Calu3 (cell line): ENCODE measurements around the gene VAT1. TPM values are rescaled to one million over a fixed set of nuclear protein-coding genes. Genes with fewer than 3 reads are reported as not detected.
A peak's percentile ranks its signal among the peaks of the same experiment; 100 is the strongest.
"Not testable (repeated sequence)": the region's sequence is repeated elsewhere in the genome, so short reads cannot be mapped to it uniquely, and the experiment has no call there.

Source experiments
- BruUV-seq: library from RNA; stranded (reverse); fragments of 400-500 nt; replicated peaks from 2 replicates; lab custom pipeline; 2021; lab: Mats Ljungman, UMichigan
- CTCF ChIA-PET: fragments of 300-600 bp; sonication (Branson Sonifier 250); formaldehyde crosslinking; loops from one replicate; lab custom pipeline; 2022; ENCODE audit warnings: antibody characterized with exemption; lab: Charles Lee
- DNase-seq: peaks from one replicate; pipeline ENCODE4 v3.0.0; 2022
- H3K27ac Mint-ChIP-seq: one replicate; pipeline ENCODE4 v1.8.0; 2022; ENCODE audit warnings: mixed read lengths; ENCODE audit not compliant: unreplicated experiment
- H3K27me3 Mint-ChIP-seq: one replicate; pipeline ENCODE4 v1.8.0; 2022; ENCODE audit warnings: mixed read lengths; ENCODE audit not compliant: unreplicated experiment
- H3K36me3 Mint-ChIP-seq: one replicate; pipeline ENCODE4 v1.8.0; 2022; ENCODE audit warnings: mild to moderate bottlenecking, moderate library complexity, mixed read lengths; ENCODE audit not compliant: insufficient read depth, unreplicated experiment
- H3K4me1 Mint-ChIP-seq: one replicate; pipeline ENCODE4 v1.8.0; 2022; ENCODE audit warnings: mild to moderate bottlenecking, low read depth, mixed read lengths; ENCODE audit not compliant: unreplicated experiment
- H3K4me3 Mint-ChIP-seq: one replicate; pipeline ENCODE4 v1.8.0; 2022; ENCODE audit warnings: mild to moderate bottlenecking, low read depth, moderate library complexity, mixed read lengths; ENCODE audit not compliant: unreplicated experiment
- H3K9me3 Mint-ChIP-seq: one replicate; pipeline ENCODE4 v1.8.0; 2022; ENCODE audit warnings: low read depth, mixed read lengths; ENCODE audit not compliant: unreplicated experiment
- intact Hi-C: fragments of 100-400 bp; cut with micrococcal nuclease; formaldehyde crosslinking; loops from one replicate; pipeline ENCODE4 v1.10.0; 2022; ENCODE audit not compliant: unreplicated experiment
- total RNA-seq: library from RNA; stranded (reverse); gene quantifications from 2 replicates; pipeline ENCODE4 v1.2.3, GENCODE V29; 2022
- TF ChIP-seq, protein P1 (sequence below): fragments of 200-600 bp; IDR thresholded peaks from one replicate; pipeline ENCODE4 v1.8.0; 2022; ENCODE audit warnings: antibody characterized with exemption; ENCODE audit not compliant: unreplicated experiment

The VAT1 gene
- total RNA-seq, 1 experiment from 2014 or later, result 156 TPM

- intact Hi-C loops, result no loop called here
- peaks cover 33% of the 10 kb centered on the region for H3K4me1 Mint-ChIP-seq
- TF ChIP-seq, protein P1, sequence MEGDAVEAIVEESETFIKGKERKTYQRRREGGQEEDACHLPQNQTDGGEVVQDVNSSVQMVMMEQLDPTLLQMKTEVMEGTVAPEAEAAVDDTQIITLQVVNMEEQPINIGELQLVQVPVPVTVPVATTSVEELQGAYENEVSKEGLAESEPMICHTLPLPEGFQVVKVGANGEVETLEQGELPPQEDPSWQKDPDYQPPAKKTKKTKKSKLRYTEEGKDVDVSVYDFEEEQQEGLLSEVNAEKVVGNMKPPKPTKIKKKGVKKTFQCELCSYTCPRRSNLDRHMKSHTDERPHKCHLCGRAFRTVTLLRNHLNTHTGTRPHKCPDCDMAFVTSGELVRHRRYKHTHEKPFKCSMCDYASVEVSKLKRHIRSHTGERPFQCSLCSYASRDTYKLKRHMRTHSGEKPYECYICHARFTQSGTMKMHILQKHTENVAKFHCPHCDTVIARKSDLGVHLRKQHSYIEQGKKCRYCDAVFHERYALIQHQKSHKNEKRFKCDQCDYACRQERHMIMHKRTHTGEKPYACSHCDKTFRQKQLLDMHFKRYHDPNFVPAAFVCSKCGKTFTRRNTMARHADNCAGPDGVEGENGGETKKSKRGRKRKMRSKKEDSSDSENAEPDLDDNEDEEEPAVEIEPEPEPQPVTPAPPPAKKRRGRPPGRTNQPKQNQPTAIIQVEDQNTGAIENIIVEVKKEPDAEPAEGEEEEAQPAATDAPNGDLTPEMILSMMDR, result no peak
- H3K36me3 Mint-ChIP-seq, result peaks cover 60% of the 10 kb centered on the region
- no peak for DNase-seq
- no peaks in the 10 kb centered on the region for H3K9me3 Mint-ChIP-seq
- peak overlapping the region; percentile 86 for H3K27ac Mint-ChIP-seq
- TSS peak; percentile 39 for BruUV-seq
- H3K4me3 Mint-ChIP-seq, result peak overlapping the region; percentile 98
- CTCF ChIA-PET, result interaction anchor here (0.6 to 1.0 kb wide), 2 partner anchors 16 to 464 kb away, joined by 3 to 4 read pairs; partner anchors contain the start of gene RPL27
- no peaks in the 10 kb centered on the region for H3K27me3 Mint-ChIP-seq
Measured at GRCh38 chr17:42982266-42982665, 39.9 kb downstream of the VAT1 start.

- CTCF ChIA-PET, result interaction anchor here (0.5 to 1.1 kb wide), 4 partner anchors 16 to 148 kb away, joined by 3 to 4 read pairs (median 3); partner anchors contain the start of gene RPL27
- no TSS peak for BruUV-seq
- DNase-seq, result peak; percentile 71
Measured at GRCh38 chr17:42980766-42981397, 41.3 kb downstream of the VAT1 start.

GRCh38 chr17:42980274-42980765, 41.9 kb downstream of the VAT1 start, which contains the start of gene RUNDC1:
TSS of gene RUNDC1 (plus strand) at chr17:42980565. CDS start at chr17:42980577, 12 bp downstream.
- CTCF ChIA-PET, result interaction anchor here (0.8 to 1.3 kb wide), 5 partner anchors 9 to 149 kb away, joined by 3 read pairs; partner anchors contain the start of gene RPL27
- peak within 1 kb of the TSS; percentile 86 for H3K27ac Mint-ChIP-seq
- peak; percentile 99 for DNase-seq
- H3K27me3 Mint-ChIP-seq, result no peaks in the 10 kb centered on the region
- peaks cover 33% of the 10 kb centered on the region for H3K4me1 Mint-ChIP-seq
- intact Hi-C loops, result no loop called here
- H3K9me3 Mint-ChIP-seq, result no peaks in the 10 kb centered on the region
- TF ChIP-seq, protein P1, result no peak
- H3K4me3 Mint-ChIP-seq, result peak within 1 kb of the TSS; percentile 98
- H3K36me3 Mint-ChIP-seq, result peaks cover 48% of the 10 kb centered on the region
- no TSS peak for BruUV-seq

More at GRCh38 chr17:42980766-42981397, 41.3 kb downstream of the VAT1 start:
- Mint-ChIP-seq H3K4me1 (peaks cover 33% of the 10 kb centered on the region), H3K4me3 (peak overlapping the region; percentile 98), H3K27me3 (no peaks in the 10 kb centered on the region), H3K9me3 (no peaks in the 10 kb centered on the region), H3K36me3 (peaks cover 53% of the 10 kb centered on the region), H3K27ac (peak overlapping the region; percentile 86)
- TF ChIP-seq, protein P1, result peak; percentile 20
- intact Hi-C loops, result no loop called here

- Mint-ChIP-seq H3K27me3 (no peaks in the 10 kb centered on the region), H3K36me3 (peaks cover 47% of the 10 kb centered on the region), H3K27ac (peak within 1 kb of the TSS; percentile 86), H3K9me3 (no peaks in the 10 kb centered on the region), H3K4me3 (peak within 1 kb of the TSS; percentile 98), H3K4me1 (peaks cover 28% of the 10 kb centered on the region)
- CTCF ChIA-PET, result interaction anchor here (0.5 to 1.3 kb wide), 5 partner anchors 9 to 149 kb away, joined by 3 to 4 read pairs (median 3); no protein-coding TSS in a partner anchor
- peak; percentile 71 for DNase-seq
- intact Hi-C loops, result no loop called here
- TF ChIP-seq, protein P1, result no peak
- TSS peak; percentile 58 for BruUV-seq
Measured at GRCh38 chr17:42979511-42980273, 42.5 kb downstream of the VAT1 start, which contains the start of gene PTGES3L. TSS of gene PTGES3L (minus strand) at chr17:42980080. CDS start at chr17:42980053, 27 bp downstream.

DNA sequence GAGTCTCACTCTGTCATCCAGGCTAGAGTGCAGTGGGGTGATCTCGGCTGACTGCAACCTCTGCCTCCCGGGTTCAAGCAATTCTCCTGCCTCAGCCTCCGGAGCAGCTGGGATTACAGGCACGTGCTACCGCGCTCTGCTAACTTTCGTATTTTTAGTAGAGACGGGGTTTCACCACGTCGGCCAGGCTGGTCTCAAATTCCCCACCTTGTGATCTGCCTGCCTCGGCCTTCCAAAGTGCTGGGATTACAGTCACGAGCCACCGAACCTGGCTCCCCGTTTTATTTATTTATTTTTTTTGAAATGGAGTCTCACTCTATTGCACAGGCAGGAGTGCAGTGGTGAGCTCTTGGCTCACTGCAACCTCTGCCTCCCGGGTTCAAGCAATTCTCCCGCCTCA, 46.5 kb downstream of the VAT1 start:
- H3K4me1 Mint-ChIP-seq, H3K27ac Mint-ChIP-seq, DNase-seq, BruUV-seq, H3K27me3 Mint-ChIP-seq, H3K9me3 Mint-ChIP-seq, H3K4me3 Mint-ChIP-seq, intact Hi-C loops: not testable (repeated sequence)
- CTCF ChIA-PET, result interaction anchor here (0.6 kb wide), 1 partner anchor 45 kb away, joined by 5 read pairs; no protein-coding TSS in a partner anchor
- H3K36me3 Mint-ChIP-seq, result peaks cover 12% of the 10 kb centered on the region
